D721Med (cell line): ENCODE data around the gene WDR54.

Experiments used
- DNase-seq: peaks from one replicate; pipeline ENCODE4 v3.0.0; 2011; ENCODE audit warnings: low spot score; ENCODE audit not compliant: insufficient read length
- FAIRE-seq: peaks from 2 replicates; lab custom pipeline; 2011; peaks lifted over from hg19 to GRCh38; lab: Jason Lieb, UNC
- CTCF ChIP-seq: IDR thresholded peaks from 2 replicates; pipeline ENCODE4 v1.5.1; 2012; ENCODE audit warnings: mild to moderate bottlenecking, control low read depth; ENCODE audit not compliant: insufficient read depth; ENCODE audit errors: missing control alignments

Gene WDR54

DNA sequence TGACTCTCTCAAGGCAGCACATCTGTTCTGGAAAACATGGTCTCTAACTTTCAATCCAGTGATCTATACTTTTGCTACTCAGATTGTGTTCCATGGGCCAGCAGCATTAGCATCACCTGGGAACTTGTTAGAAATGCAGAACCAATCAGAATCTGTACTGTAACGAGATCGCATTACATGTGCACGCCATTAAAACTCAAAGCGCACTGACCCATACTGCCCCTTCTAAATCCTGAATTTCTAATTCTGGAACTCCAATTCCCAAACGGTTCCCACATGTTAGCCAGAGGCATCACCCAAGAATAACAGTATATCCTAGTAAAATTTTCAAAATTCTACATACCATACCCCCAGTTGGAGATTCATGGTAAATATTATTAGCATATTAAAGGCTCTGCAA is 30.9 kb upstream of the WDR54 start:
- FAIRE-seq = no peak
- no peak for TF ChIP-seq CTCF
- no peak for DNase-seq

DNA sequence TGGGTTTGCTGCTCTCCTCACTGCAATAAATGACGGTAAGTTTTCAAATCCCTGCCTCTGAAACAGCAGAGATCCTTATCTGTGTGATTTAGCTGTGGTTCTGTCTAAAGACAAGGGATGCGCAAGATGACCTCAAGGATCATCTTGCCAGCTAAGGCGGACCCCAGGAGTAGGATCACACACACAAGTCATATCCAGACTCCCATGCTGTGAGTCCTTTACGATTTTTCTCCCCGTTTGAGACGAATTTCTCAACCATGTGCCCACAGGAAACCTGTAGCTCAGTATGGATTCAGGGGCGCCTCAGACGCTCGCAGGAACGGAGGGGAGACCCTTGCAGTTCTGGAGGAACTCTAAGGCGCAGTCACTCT is 30.3 kb upstream of the WDR54 start:
- no peak for DNase-seq
- no peak for TF ChIP-seq CTCF
- FAIRE-seq = no peak

- DNase-seq (peak; percentile 70), FAIRE-seq (peak; percentile 21)
- TF ChIP-seq CTCF = peak; percentile 99
Measured at GRCh38 chr2:74391580-74392448, 29.7 kb upstream of the WDR54 start.

DNA sequence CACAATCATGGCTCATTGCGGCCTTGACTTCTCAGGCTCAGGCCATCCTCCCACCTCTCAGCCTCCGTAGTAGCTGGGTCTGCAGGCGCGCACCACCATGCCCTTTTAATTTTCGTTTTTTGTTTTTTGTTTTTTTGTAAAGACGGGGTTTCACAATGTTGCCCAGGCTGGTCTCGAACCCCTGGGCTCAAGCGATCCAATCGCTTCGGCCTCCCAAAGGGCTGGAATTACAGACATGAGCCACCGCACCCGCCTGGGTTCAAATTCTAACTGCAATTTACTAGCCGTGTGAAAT is 29.1 kb upstream of the WDR54 start:
- FAIRE-seq (no peak), DNase-seq (no peak)
- no peak for TF ChIP-seq CTCF

GRCh38 chr2:74393525-74393924 is 28.0 kb upstream of the WDR54 start:
- TF ChIP-seq CTCF = no peak
- DNase-seq (no peak), FAIRE-seq (no peak)

- no peak for TF ChIP-seq CTCF
- no peak for FAIRE-seq
- no peak for DNase-seq
Measured at GRCh38 chr2:74396149-74396548, 25.4 kb upstream of the WDR54 start.

DNA sequence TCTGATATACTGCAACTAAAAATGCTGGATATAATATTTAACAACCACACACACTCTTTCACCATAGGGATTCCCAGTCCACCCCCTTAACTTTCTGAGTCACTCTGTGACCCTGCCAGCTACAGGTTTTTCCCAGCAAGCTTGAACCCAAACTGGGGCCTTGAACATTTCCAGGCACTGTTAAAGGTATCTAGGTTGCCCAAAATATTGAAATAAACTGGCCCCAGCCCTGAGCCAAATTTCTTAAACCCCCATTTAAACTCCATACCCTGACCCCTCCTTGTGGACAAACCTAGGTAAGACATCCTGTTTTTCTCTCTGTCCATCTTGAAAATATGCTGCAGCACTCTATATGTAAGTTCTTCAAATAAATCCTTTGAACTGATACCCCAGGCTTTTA is 21.7 kb upstream of the WDR54 start:
- FAIRE-seq (no peak), DNase-seq (no peak)
- TF ChIP-seq CTCF = peak; percentile 41
